Mesenchymal stem cell (in vitro differentiated cells and primary cell): ENCODE measurements around the gene KCNMB4. TPM values are rescaled to one million over a fixed set of nuclear protein-coding genes. Genes with fewer than 3 reads are reported as not detected.

Experiments
- DNase-seq: peaks from one replicate; pipeline ENCODE4 v3.0.0-alpha.2; 2013
- H2AFZ ChIP-seq: one replicate; pipeline ENCODE4 v1.6.1; 2013; ENCODE audit warnings: low read depth, mild to moderate bottlenecking, control low read depth, inconsistent platforms, low read length, moderate library complexity
- H2AK5ac ChIP-seq: 2 replicates; pipeline ENCODE4 v1.6.1; 2013; ENCODE audit warnings: low read length, moderate library complexity, mild to moderate bottlenecking, inconsistent platforms; ENCODE audit not compliant: severe bottlenecking
- H2BK120ac ChIP-seq: one replicate; pipeline ENCODE4 v1.6.1; 2013; ENCODE audit warnings: low read depth, mild to moderate bottlenecking, inconsistent platforms, low read length, moderate library complexity
- H2BK12ac ChIP-seq, 2 experiments: one replicate each; pipeline ENCODE4 v1.6.1; 2013; ENCODE audit warnings: inconsistent platforms in 2 of 2, low read length in 2 of 2, mild to moderate bottlenecking in 2 of 2, moderate library complexity in 2 of 2, control low read depth in 1 of 2
- H2BK15ac ChIP-seq: one replicate; pipeline ENCODE4 v1.6.1; 2013; ENCODE audit warnings: mild to moderate bottlenecking, low read depth, inconsistent platforms; ENCODE audit not compliant: poor library complexity, severe bottlenecking
- H2BK5ac ChIP-seq: 2 replicates; pipeline ENCODE4 v1.6.1; 2013; ENCODE audit warnings: low read depth, mild to moderate bottlenecking, low read length, control low read depth, inconsistent platforms; ENCODE audit not compliant: poor library complexity, severe bottlenecking
- H3K14ac ChIP-seq, 2 experiments: one replicate each; pipeline ENCODE4 v1.6.1; 2013; ENCODE audit warnings: inconsistent platforms in 2 of 2, low read length in 2 of 2, control low read depth in 1 of 2, mild to moderate bottlenecking in 1 of 2, moderate library complexity in 1 of 2
- H3K18ac ChIP-seq, 2 experiments: one replicate each; pipeline ENCODE4 v1.6.1; 2013; ENCODE audit warnings: inconsistent platforms in 2 of 2, low read length in 2 of 2, control low read depth in 1 of 2, low read depth in 1 of 2, mild to moderate bottlenecking in 1 of 2
- H3K23ac ChIP-seq, 2 experiments: one replicate each; pipeline ENCODE4 v1.6.1; 2013; ENCODE audit warnings: inconsistent platforms in 2 of 2, low read length in 2 of 2, mild to moderate bottlenecking in 2 of 2, moderate library complexity in 2 of 2, control low read depth in 1 of 2
- H3K27ac ChIP-seq: 2 replicates; pipeline ENCODE4 v1.5.1; 2013; ENCODE audit warnings: mild to moderate bottlenecking, moderate library complexity, low read length, control low read depth, inconsistent platforms; ENCODE audit not compliant: poor library complexity, severe bottlenecking
- H3K27me3 ChIP-seq, 2 experiments: 2 replicates each; pipeline versions ENCODE4 v1.6.1 to v1.7.0; 2013; ENCODE audit warnings: low read length in 2 of 2, mild to moderate bottlenecking in 2 of 2, moderate library complexity in 2 of 2, control low read depth in 1 of 2, inconsistent platforms in 1 of 2; ENCODE audit not compliant: control insufficient read depth in 1 of 2, insufficient read depth in 1 of 2
- H3K36me3 ChIP-seq, 2 experiments: 2 replicates each; pipeline versions ENCODE4 v1.6.1 to v1.7.0; 2013; ENCODE audit warnings: low read length in 2 of 2, control low read depth in 1 of 2, inconsistent platforms in 1 of 2, low read depth in 1 of 2, mild to moderate bottlenecking in 1 of 2; ENCODE audit not compliant: insufficient read depth in 2 of 2, control insufficient read depth in 1 of 2
- H3K4ac ChIP-seq, 2 experiments: one replicate each; pipeline ENCODE4 v1.6.1; 2013; ENCODE audit warnings: inconsistent platforms in 2 of 2, low read length in 2 of 2, mild to moderate bottlenecking in 2 of 2, moderate library complexity in 2 of 2, control low read depth in 1 of 2, low read depth in 1 of 2
- H3K4me1 ChIP-seq: 2 replicates; pipeline ENCODE4 v1.6.1; 2013; ENCODE audit warnings: low read depth, low read length, control low read depth; ENCODE audit not compliant: control insufficient read depth, insufficient read depth
- H3K4me2 ChIP-seq: 2 replicates; pipeline ENCODE4 v1.6.1; 2013; ENCODE audit warnings: low read length, mild to moderate bottlenecking, inconsistent platforms; ENCODE audit not compliant: poor library complexity, severe bottlenecking
- H3K4me3 ChIP-seq, 2 experiments: 2 replicates each; pipeline versions ENCODE4 v1.5.1 to v1.7.0; 2013; ENCODE audit warnings: low read length in 2 of 2, mild to moderate bottlenecking in 2 of 2, control low read depth in 1 of 2, low read depth in 1 of 2; ENCODE audit not compliant: insufficient read depth in 1 of 2
- H3K79me1 ChIP-seq: replicated peaks from 2 replicates; pipeline ENCODE4 v1.6.1; 2013; ENCODE audit warnings: mild to moderate bottlenecking, control low read depth, low read length, inconsistent platforms; ENCODE audit not compliant: poor library complexity, severe bottlenecking
- H3K9ac ChIP-seq: 2 replicates; pipeline ENCODE4 v1.7.0; 2013; ENCODE audit warnings: mild to moderate bottlenecking, low read length, moderate library complexity
- H3K9me3 ChIP-seq: 2 replicates; pipeline ENCODE4 v1.7.0; 2013; ENCODE audit warnings: mild to moderate bottlenecking, low read length; ENCODE audit not compliant: control insufficient read depth
- H4K8ac ChIP-seq: one replicate; pipeline ENCODE4 v1.6.1; 2013; ENCODE audit warnings: inconsistent platforms, mild to moderate bottlenecking, low read length, moderate library complexity
- H4K91ac ChIP-seq: one replicate; pipeline ENCODE4 v1.6.1; 2013; ENCODE audit warnings: mild to moderate bottlenecking, low read length, inconsistent platforms
- WGBS: methylation state at CpG from one replicate; pipeline ENCODE4 v1.1.7; 2013; ENCODE audit warnings: mixed read lengths; 5-methylcytosine and 5-hydroxymethylcytosine counted together
- small RNA-seq: library from polyadenylated mRNA; stranded (forward); fragments of <200 nt; extraction: miRNeasy Mini kit (QIAGEN cat#:217004); gene quantifications from one replicate; pipeline ENCODE3, GENCODE V24; 2013; ENCODE audit warnings: low read depth

KCNMB4 gene

DNA sequence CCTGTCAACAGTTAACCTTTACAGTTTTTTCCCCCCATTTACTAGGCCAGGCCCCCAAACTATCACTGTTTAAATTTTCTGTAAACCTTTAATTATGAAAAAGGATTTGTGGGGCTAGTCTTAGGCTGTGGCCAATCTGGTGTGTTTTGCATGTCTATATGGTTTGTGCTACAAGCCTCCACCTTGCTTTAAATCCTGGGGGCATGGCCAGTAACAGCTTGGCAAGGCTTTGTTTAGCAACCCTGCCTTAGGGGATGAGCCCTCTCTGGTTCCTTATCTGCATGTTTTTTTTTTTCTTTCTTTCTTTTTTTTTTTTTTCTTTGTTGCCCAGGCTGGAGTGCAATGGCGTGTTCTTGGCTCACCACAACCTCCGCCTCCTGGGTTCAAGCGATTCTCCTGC lies 102.7 kb downstream of the KCNMB4 start:
- no peak overlapping the region for H2BK12ac ChIP-seq
- no peak overlapping the region for H3K4me2 ChIP-seq
- 96% methylated on average over 3 of the region's 3 CpGs for WGBS
- H3K9me3 ChIP-seq: peaks cover 12% of the 10 kb centered on the region
- no peaks in the 10 kb centered on the region for H3K36me3 ChIP-seq
- no peak overlapping the region for H2AK5ac ChIP-seq
- H3K27ac ChIP-seq: no peak overlapping the region
- H3K27me3 ChIP-seq: no peaks in the 10 kb centered on the region
- no peak overlapping the region for H2BK120ac ChIP-seq
- no peak for DNase-seq
- H3K4me1 ChIP-seq: no peaks in the 10 kb centered on the region
- H3K14ac ChIP-seq: no peak overlapping the region
- H3K18ac ChIP-seq: no peak overlapping the region
- H3K23ac ChIP-seq: no peak overlapping the region
- no peak overlapping the region for H4K91ac ChIP-seq
- no peaks in the 10 kb centered on the region for H3K79me1 ChIP-seq
- no peak overlapping the region for H4K8ac ChIP-seq
- no peak overlapping the region for H2BK5ac ChIP-seq
- H2AFZ ChIP-seq: no peak overlapping the region
- H3K9ac ChIP-seq: no peak overlapping the region
- no peak overlapping the region for H3K4ac ChIP-seq
- no peak overlapping the region for H2BK15ac ChIP-seq
- no peak overlapping the region for H3K4me3 ChIP-seq

DNA sequence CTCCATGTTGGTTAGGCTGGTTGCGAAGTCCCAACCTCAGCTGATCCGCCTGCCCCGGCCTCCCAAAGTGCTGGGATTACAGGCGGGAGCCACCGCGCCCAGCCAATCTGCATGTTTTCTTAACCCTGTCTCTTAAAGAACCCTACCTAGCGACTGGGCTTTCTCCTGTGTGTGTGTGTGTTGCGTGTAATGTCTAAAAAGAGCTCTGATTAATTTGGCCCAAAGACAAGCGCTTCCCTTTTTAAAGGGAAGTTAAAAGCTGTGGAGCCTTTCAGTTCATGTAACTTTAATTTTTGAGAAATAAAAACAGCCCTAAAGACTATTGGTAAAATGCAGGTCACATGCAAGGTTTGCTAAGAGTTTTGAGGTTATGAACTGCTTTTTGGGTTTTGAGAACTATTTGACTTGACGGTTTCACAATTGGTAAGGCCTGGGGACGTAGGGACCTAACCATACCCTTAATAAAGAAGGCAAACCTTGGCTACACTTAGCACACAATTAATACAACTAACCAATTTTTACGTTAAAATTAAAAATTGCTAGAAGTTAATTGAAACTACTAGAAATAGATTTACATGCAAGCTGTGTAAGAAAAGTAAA lies 103.2 kb downstream of the KCNMB4 start:
- Histone ChIP-seq H2AFZ (no peak overlapping the region), H3K36me3 (no peaks in the 10 kb centered on the region), H3K9ac (no peak overlapping the region), H2AK5ac (no peak overlapping the region), H2BK120ac (no peak overlapping the region), H4K8ac (no peak overlapping the region), H3K4me1 (no peaks in the 10 kb centered on the region), H2BK5ac (no peak overlapping the region), H3K4me3 (no peak overlapping the region), H3K23ac (no peak overlapping the region), H3K27ac (no peak overlapping the region), H3K27me3 (no peaks in the 10 kb centered on the region), H2BK15ac (no peak overlapping the region), H2BK12ac (no peak overlapping the region), H3K79me1 (no peaks in the 10 kb centered on the region), H4K91ac (no peak overlapping the region), H3K14ac (no peak overlapping the region), H3K4me2 (no peak overlapping the region), H3K4ac (no peak overlapping the region), H3K18ac (no peak overlapping the region), H3K9me3 (peaks cover 6% of the 10 kb centered on the region)
- 93% methylated on average over 7 of the region's 12 CpGs for WGBS
- no peak for DNase-seq

DNA sequence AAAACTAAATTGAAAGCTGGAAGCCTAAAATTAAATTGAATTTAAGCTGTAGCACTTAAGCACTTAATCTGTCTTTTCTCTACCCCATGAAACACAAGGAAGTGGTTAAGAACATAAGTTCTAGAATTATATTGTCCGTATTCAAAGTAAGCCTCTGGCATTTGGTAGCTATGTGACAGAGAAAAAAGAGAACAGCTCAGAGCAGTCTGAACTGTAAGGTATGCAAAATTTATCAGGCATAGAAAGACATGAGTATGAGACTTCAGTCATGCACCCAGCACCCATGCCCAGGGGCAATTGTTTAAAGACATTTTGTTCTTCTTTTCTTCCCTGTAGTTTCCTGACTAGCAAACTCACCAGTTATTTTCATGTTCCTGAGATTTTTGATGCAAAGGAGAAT lies 116.7 kb downstream of the KCNMB4 start:
- DNase-seq: no peak
- Histone ChIP-seq H3K23ac (no peak overlapping the region), H4K91ac (no peak overlapping the region), H2AK5ac (no peak overlapping the region), H4K8ac (no peak overlapping the region), H3K18ac (no peak overlapping the region), H3K27me3 (no peaks in the 10 kb centered on the region), H2BK120ac (no peak overlapping the region), H3K36me3 (no peaks in the 10 kb centered on the region), H3K4me3 (no peak overlapping the region), H3K4ac (no peak overlapping the region), H2BK5ac (no peak overlapping the region), H3K4me1 (no peaks in the 10 kb centered on the region), H3K14ac (no peak overlapping the region), H2BK12ac (no peak overlapping the region), H3K9ac (no peak overlapping the region), H2AFZ (no peak overlapping the region), H3K4me2 (no peak overlapping the region), H3K9me3 (peaks cover 3% of the 10 kb centered on the region), H3K79me1 (no peaks in the 10 kb centered on the region), H2BK15ac (no peak overlapping the region), H3K27ac (no peak overlapping the region)
- 83% methylated on average over 1 of the region's 1 CpG for WGBS

Small RNAs within 50 kb of the gene (small RNA-seq; reads per million reads assigned to genes)
- gene RNU4-65P: not detected
